Natural killer cell (primary cell): ENCODE data around the gene POLR3B. TPM values are rescaled to one million over a fixed set of nuclear protein-coding genes. Genes with fewer than 3 reads are reported as not detected.

Experiments
- ATAC-seq, 3 donors: fragments of 150-1000 bp in 2 of 3; fragments of 200-7000 bp in 1 of 3; cut with Tn5 transposase; 1 replicate in 1 of 3; 2 replicates in 2 of 3; pipeline ENCODE4 v1.10.0; 2021; ENCODE audit warnings: mild to moderate bottlenecking in 2 of 3, moderate library complexity in 2 of 3
- DNase-seq, 2 donors: peaks; one replicate each; pipeline versions ENCODE4 v3.0.0 to v3.0.0-alpha.2; 2013 to 2021; ENCODE audit warnings: mixed read lengths in 1 of 2
- H3K27ac ChIP-seq: one replicate; pipeline ENCODE4 v1.5.1; 2013; ENCODE audit warnings: mild to moderate bottlenecking, low read length
- H3K27me3 ChIP-seq: one replicate; pipeline ENCODE4 v1.6.1; 2013; ENCODE audit warnings: low read length; ENCODE audit not compliant: control insufficient read depth, insufficient read depth
- H3K36me3 ChIP-seq: one replicate; pipeline ENCODE4 v1.6.1; 2013; ENCODE audit warnings: low read length; ENCODE audit not compliant: control insufficient read depth, insufficient read depth
- H3K4me1 ChIP-seq: one replicate; pipeline ENCODE4 v1.6.1; 2013; ENCODE audit warnings: low read length; ENCODE audit not compliant: control insufficient read depth, insufficient read depth
- H3K4me3 ChIP-seq: one replicate; pipeline ENCODE4 v1.5.1; 2013; ENCODE audit warnings: low read length
- H3K9me3 ChIP-seq: one replicate; pipeline ENCODE4 v1.6.1; 2013; ENCODE audit warnings: low read length; ENCODE audit not compliant: control insufficient read depth, insufficient read depth
- H3K27ac Mint-ChIP-seq, 2 donors: one replicate each; pipeline ENCODE4 v1.8.0; 2022; ENCODE audit warnings: mild to moderate bottlenecking in 2 of 2, mixed read lengths in 2 of 2, moderate library complexity in 1 of 2
- H3K27me3 Mint-ChIP-seq, 2 donors: one replicate each; pipeline ENCODE4 v1.8.0; 2022; ENCODE audit warnings: low read depth in 2 of 2, mixed read lengths in 2 of 2
- H3K36me3 Mint-ChIP-seq: one replicate; pipeline ENCODE4 v1.8.0; 2022; ENCODE audit warnings: mixed read lengths
- H3K4me1 Mint-ChIP-seq, 2 donors: one replicate each; pipeline ENCODE4 v1.8.0; 2022; ENCODE audit warnings: mixed read lengths in 2 of 2
- H3K4me3 Mint-ChIP-seq: one replicate; pipeline ENCODE4 v1.8.0; 2022; ENCODE audit warnings: mild to moderate bottlenecking, moderate library complexity, mixed read lengths
- H3K9me3 Mint-ChIP-seq, 2 donors: one replicate each; pipeline ENCODE4 v1.8.0; 2022; ENCODE audit warnings: mixed read lengths in 2 of 2
- WGBS: methylation state at CpG from one replicate; pipeline ENCODE4 v1.1.7; 2013; ENCODE audit warnings: missing lambda C conversion rate; ENCODE audit not compliant: insufficient coverage; 5-methylcytosine and 5-hydroxymethylcytosine counted together
- intact Hi-C: fragments of 100-400 bp; cut with micrococcal nuclease; formaldehyde crosslinking; loops from one replicate; pipeline ENCODE4 v1.14.2; 2022
- total RNA-seq, 4 donors: library from RNA; stranded (reverse); fragments of 120-200 nt in 1 of 4; gene quantifications; one replicate each; pipeline versions ENCODE4 v1.2.3 to v1.2.4, GENCODE V29; 2013 to 2022
- TF ChIP-seq, protein P1 (sequence below): fragments of 200-600 bp; IDR thresholded peaks from one replicate; pipeline ENCODE4 v1.8.0; 2022; ENCODE audit warnings: antibody characterized with exemption

The POLR3B gene
- total RNA-seq, 3 donors from 2014 or later (not counting 1 experiment from before 2014, with no cell fraction given) = 3.8 to 8.1 (median 5.4) TPM

DNA sequence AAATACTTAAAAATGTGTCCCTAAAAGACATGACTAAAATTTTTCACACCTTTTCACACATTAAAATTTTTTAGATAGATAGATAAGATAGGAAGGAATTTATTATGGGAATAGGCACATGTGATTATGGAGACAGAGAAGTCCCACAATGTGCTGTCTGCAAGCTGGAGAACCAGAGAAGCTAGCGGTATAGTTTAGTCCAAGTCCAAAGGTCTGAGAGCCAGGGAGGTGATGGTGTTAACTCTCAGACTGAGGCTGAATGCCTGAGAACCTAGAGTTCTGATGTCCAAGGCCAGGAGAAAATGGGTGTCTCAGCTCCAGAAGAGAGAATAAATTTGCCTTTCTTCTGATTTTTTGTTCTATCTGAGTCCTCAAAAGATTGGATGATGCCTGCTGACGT lies 65.7 kb downstream of the POLR3B start:
- no peaks in the 10 kb centered on the region for H3K36me3 ChIP-seq
- no peak overlapping the region for H3K4me3 ChIP-seq
- Mint-ChIP-seq H3K36me3 (peaks cover 2% of the 10 kb centered on the region), H3K27me3 (no peaks in the 10 kb centered on the region), H3K4me3 (no peak overlapping the region), H3K4me1 (no peaks in the 10 kb centered on the region), H3K27ac (no peak overlapping the region), H3K9me3 (no peaks in the 10 kb centered on the region)
- H3K9me3 ChIP-seq = no peaks in the 10 kb centered on the region
- TF ChIP-seq, protein P1, sequence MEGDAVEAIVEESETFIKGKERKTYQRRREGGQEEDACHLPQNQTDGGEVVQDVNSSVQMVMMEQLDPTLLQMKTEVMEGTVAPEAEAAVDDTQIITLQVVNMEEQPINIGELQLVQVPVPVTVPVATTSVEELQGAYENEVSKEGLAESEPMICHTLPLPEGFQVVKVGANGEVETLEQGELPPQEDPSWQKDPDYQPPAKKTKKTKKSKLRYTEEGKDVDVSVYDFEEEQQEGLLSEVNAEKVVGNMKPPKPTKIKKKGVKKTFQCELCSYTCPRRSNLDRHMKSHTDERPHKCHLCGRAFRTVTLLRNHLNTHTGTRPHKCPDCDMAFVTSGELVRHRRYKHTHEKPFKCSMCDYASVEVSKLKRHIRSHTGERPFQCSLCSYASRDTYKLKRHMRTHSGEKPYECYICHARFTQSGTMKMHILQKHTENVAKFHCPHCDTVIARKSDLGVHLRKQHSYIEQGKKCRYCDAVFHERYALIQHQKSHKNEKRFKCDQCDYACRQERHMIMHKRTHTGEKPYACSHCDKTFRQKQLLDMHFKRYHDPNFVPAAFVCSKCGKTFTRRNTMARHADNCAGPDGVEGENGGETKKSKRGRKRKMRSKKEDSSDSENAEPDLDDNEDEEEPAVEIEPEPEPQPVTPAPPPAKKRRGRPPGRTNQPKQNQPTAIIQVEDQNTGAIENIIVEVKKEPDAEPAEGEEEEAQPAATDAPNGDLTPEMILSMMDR = no peak
- intact Hi-C loops = no loop called here
- H3K4me1 ChIP-seq = no peaks in the 10 kb centered on the region
- no peaks in the 10 kb centered on the region for H3K27me3 ChIP-seq
- DNase-seq (no peak), ATAC-seq (no peak)
- H3K27ac ChIP-seq = no peak overlapping the region
- 98% methylated on average over 2 of the region's 2 CpGs for WGBS

- Mint-ChIP-seq H3K36me3 (peaks cover 8% of the 10 kb centered on the region), H3K27ac (no peak overlapping the region), H3K4me1 (no peaks in the 10 kb centered on the region), H3K27me3 (no peaks in the 10 kb centered on the region), H3K9me3 (no peaks in the 10 kb centered on the region), H3K4me3 (no peak overlapping the region)
- H3K9me3 ChIP-seq = no peaks in the 10 kb centered on the region
- ATAC-seq (no peak), DNase-seq (no peak)
- H3K4me1 ChIP-seq = no peaks in the 10 kb centered on the region
- no peaks in the 10 kb centered on the region for H3K27me3 ChIP-seq
- intact Hi-C loops = no loop called here
- H3K4me3 ChIP-seq = no peak overlapping the region
- TF ChIP-seq, protein P1 = no peak
- H3K27ac ChIP-seq = no peak overlapping the region
- H3K36me3 ChIP-seq = peaks cover 5% of the 10 kb centered on the region
- WGBS = 100% methylated on average over 1 of the region's 1 CpG
Observed at GRCh38 chr12:106425061-106425702, 67.6 kb downstream of the POLR3B start.

- TF ChIP-seq, protein P1 = no peak
- Mint-ChIP-seq H3K36me3 (peaks cover 8% of the 10 kb centered on the region), H3K9me3 (no peaks in the 10 kb centered on the region), H3K4me1 (no peaks in the 10 kb centered on the region), H3K27ac (no peak overlapping the region), H3K27me3 (no peaks in the 10 kb centered on the region), H3K4me3 (no peak overlapping the region)
- Histone ChIP-seq H3K27me3 (no peaks in the 10 kb centered on the region), H3K27ac (no peak overlapping the region), H3K9me3 (no peaks in the 10 kb centered on the region), H3K36me3 (peaks cover 7% of the 10 kb centered on the region), H3K4me1 (no peaks in the 10 kb centered on the region), H3K4me3 (no peak overlapping the region)
- intact Hi-C loops = no loop called here
- WGBS = 89% methylated on average over 1 of the region's 1 CpG
- ATAC-seq (no peak), DNase-seq (no peak)
Observed at GRCh38 chr12:106427917-106428316, 70.4 kb downstream of the POLR3B start.

DNA sequence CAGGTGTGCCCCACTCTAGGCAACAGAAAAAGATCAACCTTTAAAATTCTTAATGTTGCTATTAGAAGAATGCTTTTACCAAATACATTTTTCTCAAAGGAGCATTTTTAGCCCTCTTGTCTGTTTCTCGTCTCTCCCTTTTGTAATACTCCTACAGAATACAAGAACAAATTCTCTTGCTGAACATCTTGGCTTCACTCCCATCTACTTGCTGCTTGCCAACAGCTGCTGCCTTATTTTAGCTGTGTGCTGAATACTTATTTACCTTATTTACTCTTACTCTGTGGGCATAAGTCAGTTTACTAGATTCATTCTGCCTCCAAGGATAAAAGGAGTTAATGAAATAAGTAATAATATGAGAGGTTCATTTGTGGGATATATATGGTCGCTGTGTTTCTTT lies 70.8 kb downstream of the POLR3B start:
- no peaks in the 10 kb centered on the region for H3K9me3 Mint-ChIP-seq
- H3K27ac ChIP-seq = no peak overlapping the region

More for the DNA sequence above, 70.8 kb downstream of the POLR3B start:
- Histone ChIP-seq H3K27me3 (no peaks in the 10 kb centered on the region), H3K36me3 (peaks cover 7% of the 10 kb centered on the region), H3K4me1 (no peaks in the 10 kb centered on the region), H3K4me3 (no peak overlapping the region), H3K9me3 (no peaks in the 10 kb centered on the region)
- Mint-ChIP-seq H3K4me3 (no peak overlapping the region), H3K27me3 (no peaks in the 10 kb centered on the region), H3K36me3 (peaks cover 8% of the 10 kb centered on the region), H3K4me1 (no peaks in the 10 kb centered on the region), H3K27ac (no peak overlapping the region)
- DNase-seq = no peak
- WGBS = 98% methylated on average over 2 of the region's 2 CpGs
- TF ChIP-seq, protein P1 = no peak
- no peak for ATAC-seq
- intact Hi-C loops = no loop called here
